A673 (cell line): ENCODE measurements around the gene PCDHGA4. TPM values are rescaled to one million over a fixed set of nuclear protein-coding genes. Genes with fewer than 3 reads are reported as not detected.
"Not testable (repeated sequence)": the region's sequence is repeated elsewhere in the genome, so short reads cannot be mapped to it uniquely, and the experiment has no call there.

Experiments
- BruUV-seq: library from RNA; stranded (reverse); fragments of 400-500 nt; replicated peaks from 2 replicates; lab custom pipeline; 2021; lab: Mats Ljungman, UMichigan
- CTCF ChIA-PET: fragments of 300-600 bp; sonication (Branson Sonifier 250); formaldehyde crosslinking; loops from one replicate; lab custom pipeline; 2022; ENCODE audit warnings: antibody characterized with exemption; lab: Charles Lee
- POLR2A ChIA-PET: fragments of 300-600 bp; sonication (Branson Sonifier 250); formaldehyde crosslinking; loops from one replicate; lab custom pipeline; 2022; ENCODE audit warnings: antibody characterized with exemption; ENCODE audit not compliant: low non-redundant PET; lab: Charles Lee
- DNase-seq: peaks from one replicate; pipeline ENCODE4 v3.0.0-alpha.2; 2015; ENCODE audit warnings: low spot score
- H3K27ac ChIP-seq: fragments of 200-600 bp; sonication (generic); 2 replicates; pipeline ENCODE4 v1.5.1; 2016; ENCODE audit warnings: mixed run types, low read depth, mild to moderate bottlenecking, mixed read lengths, antibody characterized with exemption, low read length; ENCODE audit not compliant: poor library complexity, severe bottlenecking
- H3K27me3 ChIP-seq: fragments of 200-600 bp; sonication (generic); replicated peaks from 2 replicates; pipeline ENCODE4 v1.6.1; 2017; ENCODE audit warnings: mixed run types, low read depth, mild to moderate bottlenecking, mixed read lengths, antibody characterized with exemption, low read length; ENCODE audit not compliant: insufficient read depth, poor library complexity
- H3K36me3 ChIP-seq: fragments of 200-600 bp; sonication (generic); 2 replicates; pipeline ENCODE4 v1.6.1; 2016; ENCODE audit warnings: mixed run types, mild to moderate bottlenecking, mixed read lengths, antibody characterized with exemption, low read length; ENCODE audit not compliant: insufficient read depth, poor library complexity, severe bottlenecking
- H3K4me1 ChIP-seq: fragments of 200-600 bp; sonication (generic); 2 replicates; pipeline ENCODE4 v1.6.1; 2017; ENCODE audit warnings: mixed run types, mild to moderate bottlenecking, mixed read lengths, antibody characterized with exemption, low read length; ENCODE audit not compliant: insufficient read depth, poor library complexity, severe bottlenecking
- H3K4me3 ChIP-seq: fragments of 200-600 bp; sonication (generic); 2 replicates; pipeline ENCODE4 v1.5.1; 2016; ENCODE audit warnings: low read depth, mixed run types, mild to moderate bottlenecking, mixed read lengths, low read length; ENCODE audit not compliant: poor library complexity, severe bottlenecking
- H3K9me3 ChIP-seq: fragments of 200-600 bp; sonication (generic); 2 replicates; pipeline ENCODE4 v1.6.1; 2016; ENCODE audit warnings: mixed run types, low read depth, mild to moderate bottlenecking, mixed read lengths, antibody characterized with exemption, low read length; ENCODE audit not compliant: poor library complexity, severe bottlenecking
- EZH2 ChIP-seq: fragments of 200-600 bp; sonication (generic); IDR thresholded peaks from 2 replicates; pipeline ENCODE4 v1.6.1; 2017; ENCODE audit warnings: borderline replicate concordance, low read depth, mild to moderate bottlenecking, mixed read lengths, antibody characterized with exemption, low read length; ENCODE audit not compliant: poor library complexity, severe bottlenecking
- intact Hi-C: fragments of 100-400 bp; cut with micrococcal nuclease; formaldehyde crosslinking; loops from one replicate; pipeline ENCODE4 v1.10.0; 2022; ENCODE audit not compliant: unreplicated experiment
- total RNA-seq: library from RNA; stranded (reverse); gene quantifications from 2 replicates; pipeline ENCODE4 v1.2.3, GENCODE V29; 2021
- TF ChIP-seq, protein P1 (sequence below): fragments of 300-800, 200-600 bp; sonication (generic); conservative IDR thresholded peaks from 2 replicates; pipeline ENCODE4 v1.5.1; 2017; ENCODE audit warnings: low read depth, mild to moderate bottlenecking, antibody characterized with exemption, low read length, moderate library complexity, mixed read lengths

PCDHGA4 gene
- total RNA-seq, 1 experiment from 2014 or later: 3.5 TPM

DNA sequence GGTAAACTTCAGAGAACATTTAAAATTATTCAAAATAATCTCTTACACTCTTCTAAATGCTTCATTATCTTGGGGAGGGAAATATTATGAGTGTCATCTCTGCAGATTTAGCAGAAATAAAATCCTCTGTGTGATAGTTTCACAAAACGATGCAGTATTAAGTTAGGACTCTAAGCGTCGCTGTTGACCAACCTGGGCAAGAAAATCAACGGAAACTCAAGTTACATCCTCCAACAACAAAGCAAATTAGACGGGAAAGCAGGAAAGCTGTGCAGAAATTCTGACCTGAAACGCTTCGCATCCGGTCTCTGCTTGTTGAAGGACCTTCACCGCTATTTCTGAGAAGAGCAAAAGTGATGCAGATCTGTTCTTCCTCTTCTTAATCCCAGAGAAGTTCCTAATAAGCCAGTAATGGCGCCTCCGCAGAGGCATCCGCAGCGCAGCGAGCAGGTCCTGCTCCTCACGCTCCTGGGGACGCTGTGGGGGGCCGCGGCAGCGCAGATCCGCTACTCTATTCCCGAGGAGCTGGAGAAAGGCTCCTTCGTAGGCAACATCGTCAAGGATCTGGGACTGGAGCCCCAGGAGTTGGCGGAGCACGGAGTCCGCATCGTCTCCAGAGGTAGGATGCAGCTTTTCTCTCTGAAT, 19.0 kb downstream of the PCDHGA4 start, which contains the start of gene PCDHGA6:
Gene PCDHGA6 (plus strand): TSS at position 219 of the 645 bp plus-strand sequence. CDS start 193 bp downstream, at position 412.
- intact Hi-C loops: loop anchor here (1.0 kb wide), 1 partner anchor 188 kb away; no protein-coding TSS in a partner anchor
- Histone ChIP-seq H3K4me1 (no peaks in the 10 kb centered on the region), H3K36me3 (no peaks in the 10 kb centered on the region), H3K27me3 (no peaks in the 10 kb centered on the region), H3K27ac (peak within 1 kb of the TSS; percentile 59), H3K9me3 (peaks cover 30% of the 10 kb centered on the region), H3K4me3 (peak within 1 kb of the TSS; percentile 51)
- TF ChIP-seq, protein P1, sequence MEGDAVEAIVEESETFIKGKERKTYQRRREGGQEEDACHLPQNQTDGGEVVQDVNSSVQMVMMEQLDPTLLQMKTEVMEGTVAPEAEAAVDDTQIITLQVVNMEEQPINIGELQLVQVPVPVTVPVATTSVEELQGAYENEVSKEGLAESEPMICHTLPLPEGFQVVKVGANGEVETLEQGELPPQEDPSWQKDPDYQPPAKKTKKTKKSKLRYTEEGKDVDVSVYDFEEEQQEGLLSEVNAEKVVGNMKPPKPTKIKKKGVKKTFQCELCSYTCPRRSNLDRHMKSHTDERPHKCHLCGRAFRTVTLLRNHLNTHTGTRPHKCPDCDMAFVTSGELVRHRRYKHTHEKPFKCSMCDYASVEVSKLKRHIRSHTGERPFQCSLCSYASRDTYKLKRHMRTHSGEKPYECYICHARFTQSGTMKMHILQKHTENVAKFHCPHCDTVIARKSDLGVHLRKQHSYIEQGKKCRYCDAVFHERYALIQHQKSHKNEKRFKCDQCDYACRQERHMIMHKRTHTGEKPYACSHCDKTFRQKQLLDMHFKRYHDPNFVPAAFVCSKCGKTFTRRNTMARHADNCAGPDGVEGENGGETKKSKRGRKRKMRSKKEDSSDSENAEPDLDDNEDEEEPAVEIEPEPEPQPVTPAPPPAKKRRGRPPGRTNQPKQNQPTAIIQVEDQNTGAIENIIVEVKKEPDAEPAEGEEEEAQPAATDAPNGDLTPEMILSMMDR: peak; percentile 69
- TF ChIP-seq EZH2: no peak
- POLR2A ChIA-PET: no interaction called here
- TSS peak; percentile 40 for BruUV-seq
- DNase-seq: peak; percentile 70
- CTCF ChIA-PET: interaction anchor here (0.6 to 1.4 kb wide), 5 partner anchors 151 to 194 kb away, joined by 3 to 13 read pairs (median 8); partner anchors contain the start of gene PCDHB14

DNA sequence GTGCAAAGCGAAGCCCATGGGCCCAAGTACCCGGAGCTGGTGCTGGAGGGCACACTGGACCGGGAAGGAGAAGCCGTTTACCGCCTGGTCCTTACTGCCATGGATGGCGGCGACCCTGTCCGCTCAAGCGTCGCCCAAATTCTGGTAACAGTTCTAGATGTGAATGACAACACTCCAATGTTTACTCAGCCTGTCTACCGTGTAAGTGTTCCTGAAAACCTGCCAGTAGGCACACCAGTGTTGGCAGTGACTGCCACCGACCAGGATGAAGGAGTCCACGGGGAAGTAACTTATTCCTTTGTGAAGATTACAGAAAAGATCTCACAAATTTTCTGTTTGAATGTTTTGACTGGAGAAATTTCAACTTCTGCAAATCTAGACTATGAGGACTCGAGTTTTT, 19.8 kb downstream of the PCDHGA4 start:
- Histone ChIP-seq H3K27me3 (no peaks in the 10 kb centered on the region), H3K4me1 (no peaks in the 10 kb centered on the region), H3K9me3 (peaks cover 33% of the 10 kb centered on the region), H3K27ac (no peak overlapping the region), H3K36me3 (no peaks in the 10 kb centered on the region), H3K4me3 (peak overlapping the region; percentile 51)
- no TSS peak for BruUV-seq
- no peak for DNase-seq
- CTCF ChIA-PET: interaction anchor here (1.0 to 1.4 kb wide), 4 partner anchors 151 to 189 kb away, joined by 5 to 13 read pairs (median 10); partner anchors contain the start of gene PCDHB14
- no peak for TF ChIP-seq EZH2
- TF ChIP-seq, protein P1: no peak
- intact Hi-C loops: no loop called here
- POLR2A ChIA-PET: no interaction called here

DNA sequence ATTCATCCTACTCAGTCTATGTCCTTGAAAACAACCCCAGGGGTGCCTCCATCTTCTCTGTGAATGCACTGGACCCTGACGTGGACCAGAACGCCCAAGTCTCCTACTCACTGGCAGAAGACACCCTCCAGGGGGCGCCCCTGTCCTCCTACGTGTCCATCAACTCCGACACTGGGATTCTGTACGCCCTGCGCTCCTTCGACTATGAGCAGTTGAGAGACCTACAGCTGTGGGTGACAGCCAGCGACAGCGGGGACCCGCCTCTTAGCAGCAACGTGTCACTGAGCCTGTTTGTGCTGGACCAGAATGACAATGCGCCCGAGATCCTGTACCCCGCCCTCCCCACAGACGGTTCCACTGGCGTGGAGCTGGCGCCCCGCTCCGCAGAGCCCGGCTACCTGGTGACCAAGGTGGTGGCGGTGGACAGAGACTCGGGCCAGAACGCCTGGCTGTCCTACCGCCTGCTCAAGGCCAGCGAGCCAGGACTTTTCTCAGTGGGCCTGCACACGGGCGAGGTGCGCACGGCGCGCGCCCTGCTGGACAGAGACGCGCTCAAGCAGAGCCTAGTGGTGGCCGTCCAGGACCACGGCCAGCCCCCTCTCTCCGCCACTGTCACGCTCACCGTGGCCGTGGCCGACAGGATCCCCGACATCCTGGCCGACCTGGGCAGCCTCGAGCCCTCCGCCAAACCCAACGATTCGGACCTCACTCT, 20.8 kb downstream of the PCDHGA4 start:
- DNase-seq, intact Hi-C loops, H3K36me3 ChIP-seq, BruUV-seq, H3K4me3 ChIP-seq, H3K27ac ChIP-seq, H3K4me1 ChIP-seq, H3K27me3 ChIP-seq: not testable (repeated sequence)
- peaks cover 35% of the 10 kb centered on the region for H3K9me3 ChIP-seq
- CTCF ChIA-PET: interaction anchor here (0.7 kb wide), 1 partner anchor 134 kb away, joined by 5 read pairs; no protein-coding TSS in a partner anchor
- POLR2A ChIA-PET: interaction anchor here (0.5 kb wide), 1 partner anchor 217 kb away, joined by 6 read pairs; no protein-coding TSS in a partner anchor
